GM12878 (cell line): Measurements from ENCODE around the gene POU2F3. TPM values are rescaled to one million over a fixed set of nuclear protein-coding genes. Genes with fewer than 3 reads are reported as not detected.
A peak's percentile ranks its signal among the peaks of the same experiment; 100 is the strongest.

Experiments
- ATAC-seq: fragments of 200-7000 bp; cut with Tn5 transposase; 3 replicates; pipeline ENCODE4 v1.9.1; 2020; ENCODE audit warnings: mild to moderate bottlenecking, moderate library complexity
- BruUV-seq: library from RNA; stranded (reverse); fragments of 400-500 nt; replicated peaks from 2 replicates; lab custom pipeline; 2021; lab: Mats Ljungman, UMichigan
- CTCF ChIA-PET: fragments of 300-600 bp; sonication (Branson Sonifier 250); formaldehyde crosslinking; extraction: SDS; loops from one replicate; lab custom pipeline; 2021; ENCODE audit warnings: inconsistent platforms; lab: Yijun Ruan, JAX
- POLR2A ChIA-PET: fragments of 350-600 bp; formaldehyde crosslinking; extraction: SDS; loops from one replicate; lab custom pipeline; 2021; ENCODE audit warnings: inconsistent platforms; lab: Charles Lee
- RAD21 ChIA-PET: fragments of 300-600 bp; sonication (Branson Sonifier 250); formaldehyde crosslinking; loops from one replicate; lab custom pipeline; 2023; ENCODE audit warnings: antibody characterized with exemption; ENCODE audit not compliant: unreplicated experiment; lab: Charles Lee
- SMC1A ChIA-PET: fragments of 300-600 bp; sonication (Branson Sonifier 250); formaldehyde crosslinking; loops from one replicate; lab custom pipeline; 2023; ENCODE audit not compliant: unreplicated experiment, uncharacterized antibody; lab: Charles Lee
- DNase-seq: peaks from one replicate; pipeline ENCODE4 v3.0.0-alpha.2; 2011; ENCODE audit warnings: low read depth, low spot score
- FAIRE-seq: peaks from 3 replicates; lab custom pipeline; 2011; peaks lifted over from hg19 to GRCh38; lab: Jason Lieb, UNC
- H2AFZ ChIP-seq: 2 replicates; pipeline ENCODE4 v1.6.0; 2011; ENCODE audit warnings: low read depth, low read length, control low read depth; ENCODE audit not compliant: control insufficient read depth
- H3K27ac ChIP-seq: 2 replicates; pipeline ENCODE4 v1.5.1; 2011; ENCODE audit warnings: control low read depth; ENCODE audit not compliant: control insufficient read depth, insufficient read depth
- H3K27me3 ChIP-seq, 2 experiments: replicated peaks in 1 of 2; 2 replicates each; pipeline versions ENCODE4 v1.6.0 to v1.6.1; 2011; ENCODE audit warnings: low read length in 1 of 2; ENCODE audit not compliant: control insufficient read depth in 2 of 2, insufficient read depth in 2 of 2
- H3K36me3 ChIP-seq, 2 experiments: 2 replicates each; pipeline ENCODE4 v1.5.1; 2011; ENCODE audit warnings: low read length in 1 of 2; ENCODE audit not compliant: control insufficient read depth in 2 of 2, insufficient read depth in 2 of 2
- H3K4me1 ChIP-seq: 2 replicates; pipeline ENCODE4 v1.6.1; 2011; ENCODE audit warnings: mild to moderate bottlenecking, low read length, moderate library complexity, mixed read lengths; ENCODE audit not compliant: control insufficient read depth, insufficient read depth
- H3K4me2 ChIP-seq: 2 replicates; pipeline ENCODE4 v1.6.0; 2011; ENCODE audit warnings: control low read depth; ENCODE audit not compliant: control insufficient read depth, insufficient read depth
- H3K4me3 ChIP-seq: fragments of 200-600 bp; sonication (generic); 2 replicates; pipeline ENCODE4 v1.5.1; 2016
- H3K79me2 ChIP-seq: 2 replicates; pipeline ENCODE4 v1.6.0; 2011; ENCODE audit warnings: low read length; ENCODE audit not compliant: control insufficient read depth, insufficient read depth
- H3K9ac ChIP-seq: 2 replicates; pipeline ENCODE4 v1.8.0; 2011; ENCODE audit warnings: low read length, control low read depth, mixed read lengths; ENCODE audit not compliant: control insufficient read depth, insufficient read depth
- H3K9me3 ChIP-seq: replicated peaks from 3 replicates; pipeline ENCODE4 v1.5.1; 2011; ENCODE audit warnings: mild to moderate bottlenecking, low read length; ENCODE audit not compliant: control insufficient read depth, insufficient read depth
- H4K20me1 ChIP-seq: 2 replicates; pipeline ENCODE4 v1.6.0; 2011; ENCODE audit not compliant: control insufficient read depth, insufficient read depth
- BMI1 ChIP-seq: fragments of 450-650 bp; IDR thresholded peaks from 2 replicates; pipeline ENCODE4 v1.6.1; 2016; ENCODE audit warnings: mild to moderate bottlenecking, moderate library complexity, borderline replicate concordance
- CBFB ChIP-seq: IDR thresholded peaks from 2 replicates; pipeline ENCODE4 v1.6.1; 2016; ENCODE audit warnings: antibody characterized with exemption, low read depth
- CBX5 ChIP-seq: sonication (generic); IDR thresholded peaks from 2 replicates; pipeline ENCODE4 v1.6.1; 2016; ENCODE audit warnings: low read depth, moderate library complexity, mild to moderate bottlenecking, inconsistent platforms
- CREM ChIP-seq: IDR thresholded peaks from 2 replicates; pipeline ENCODE4 v1.6.1; 2014; ENCODE audit warnings: antibody characterized with exemption, low read depth
- ETV6 ChIP-seq, 2 experiments: fragments of 450-650 bp in 1 of 2; IDR thresholded peaks in 1 of 2; conservative IDR thresholded peaks in 1 of 2; 2 replicates each; pipeline ENCODE4 v1.6.1; 2014; ENCODE audit warnings: antibody characterized with exemption in 1 of 2, borderline replicate concordance in 1 of 2, low read depth in 1 of 2, mild to moderate bottlenecking in 1 of 2, moderate library complexity in 1 of 2
- FOXM1 ChIP-seq: IDR thresholded peaks from 2 replicates; pipeline ENCODE4 v1.6.1; 2012; ENCODE audit warnings: low read depth, mild to moderate bottlenecking, inconsistent platforms, low read length, moderate library complexity
- RAD51 ChIP-seq: fragments of 450-650 bp; IDR thresholded peaks from 2 replicates; pipeline ENCODE4 v1.6.1; 2016; ENCODE audit warnings: moderate library complexity, mild to moderate bottlenecking, inconsistent platforms
- TCF7 ChIP-seq: IDR thresholded peaks from 2 replicates; pipeline ENCODE4 v1.6.1; 2014; ENCODE audit warnings: antibody characterized with exemption, borderline replicate concordance
- ZNF24 ChIP-seq: fragments of 450-650 bp; IDR thresholded peaks from 2 replicates; pipeline ENCODE4 v1.6.1; 2017; ENCODE audit warnings: antibody characterized with exemption, mild to moderate bottlenecking
- ZNF384 ChIP-seq: IDR thresholded peaks from 2 replicates; pipeline ENCODE4 v1.6.1; 2012; ENCODE audit warnings: low read depth, mild to moderate bottlenecking, low read length, improper control_type of control experiment, borderline replicate concordance
- WGBS: methylation state at CpG from one replicate; pipeline ENCODE4 v1.1.6; 2016; ENCODE audit warnings: low lambda C conversion rate; ENCODE audit not compliant: insufficient replicate concordance, insufficient coverage; ENCODE audit errors: missing lambda C conversion rate; 5-methylcytosine and 5-hydroxymethylcytosine counted together
- in situ Hi-C: fragments of 300-500 bp; cut with MboI; formaldehyde crosslinking; loops from 9 replicates; pipeline ENCODE4 v1.14.3; 2018; ENCODE audit warnings: mixed read lengths
- intact Hi-C: fragments of 100-400 bp; cut with micrococcal nuclease; formaldehyde crosslinking; loops from one replicate; pipeline ENCODE4 v1.14.2; 2022; ENCODE audit not compliant: unreplicated experiment
- polyA plus RNA-seq, 11 experiments: library from polyadenylated mRNA; depleted of rRNA in 4 of 11; unstranded in 6 of 11; stranded (reverse) in 5 of 11; fragments of >200 nt; fragmentation: Nextera tagmentation in 4 of 11; fragmentation: Illumina TruSeq in 1 of 11; extraction: Ambion mirVana in 4 of 11; extraction: Trizol in 1 of 11; gene quantifications; 1 replicate in 1 of 11; 2 replicates in 10 of 11; pipeline versions ENCODE4 v1.2.1 to v1.2.3, GENCODE V29; 2011 to 2016; ENCODE audit warnings: inconsistent platforms in 2 of 11, missing spikeins in 2 of 11, low read depth in 1 of 11
- total RNA-seq, 4 experiments: library from RNA; depleted of rRNA in 3 of 4; stranded (reverse); fragments of >200 nt in 3 of 4; fragmentation: Illumina TruSeq in 1 of 4; extraction: Trizol in 1 of 4; gene quantifications; 2 replicates each; pipeline versions ENCODE4 v1.2.1 to v1.2.3, GENCODE V29; 2013 to 2021
- TF ChIP-seq, protein P1 (sequence below): fragments of 450-650 bp; formaldehyde crosslinking; IDR thresholded peaks from 2 replicates; pipeline ENCODE4 v1.4.0; 2020; ENCODE audit warnings: mild to moderate bottlenecking, moderate library complexity
- TF ChIP-seq, protein P2 (sequence below): IDR thresholded peaks from 2 replicates; pipeline ENCODE4 v1.6.1; 2012; ENCODE audit warnings: improper control_type of control experiment, low read depth, low read length; ENCODE audit not compliant: insufficient replicate concordance
- TF ChIP-seq, protein P3 (sequence below): fragments of 450-650 bp; IDR thresholded peaks from 2 replicates; pipeline ENCODE4 v1.6.1; 2017; ENCODE audit warnings: mild to moderate bottlenecking

The POU2F3 gene
- total and polyA plus RNA-seq, 10 of the 15 experiments (the other 5 are each of a cell fraction or from before 2014, with no cell fraction given), result 0.09 to 4.4 (median 0.33) TPM

DNA sequence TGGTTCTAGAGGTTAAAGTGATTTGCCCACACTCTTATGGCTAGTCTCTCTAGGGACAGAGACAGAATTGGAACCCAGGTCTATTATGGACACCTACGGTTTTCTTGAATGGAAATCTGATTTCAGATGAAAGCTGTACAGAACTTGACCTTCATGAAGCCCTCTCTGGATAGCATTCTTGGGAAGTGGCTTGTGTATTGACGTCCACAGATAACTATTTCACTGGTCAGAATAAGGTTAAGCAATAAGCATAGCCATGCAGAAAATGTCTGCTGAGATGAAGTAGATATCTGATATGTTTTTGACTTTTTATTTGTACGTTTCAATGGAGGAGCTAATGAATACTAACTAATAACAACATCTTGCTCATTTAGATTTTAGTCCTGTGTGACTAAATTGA, 86.3 kb downstream of the POU2F3 start:
- no peak overlapping the region for H2AFZ ChIP-seq
- ATAC-seq (peak; percentile 7), FAIRE-seq (no peak), DNase-seq (no peak)
- POLR2A ChIA-PET, result interaction anchor here (1.0 to 1.7 kb wide), 7 partner anchors 9 to 74 kb away, joined by 3 to 8 read pairs (median 4); partner anchors contain the start of gene ARHGEF12
- H3K4me3 ChIP-seq, result peak overlapping the region; percentile 72
- peak overlapping the region; percentile 87; the same call in 1 of the 2 replicates for H3K4me2 ChIP-seq
- no peaks in the 10 kb centered on the region; a peak in 2 of 4 replicates for H3K27me3 ChIP-seq
- H3K36me3 ChIP-seq, result no peaks in the 10 kb centered on the region
- H3K4me1 ChIP-seq, result no peaks in the 10 kb centered on the region
- intact Hi-C loops, result no loop called here
- no TSS peak for BruUV-seq
- no peaks in the 10 kb centered on the region for H4K20me1 ChIP-seq
- H3K9ac ChIP-seq, result no peak overlapping the region; the same call in 1 of the 2 replicates
- 18% methylated on average over 3 of the region's 3 CpGs for WGBS
- H3K27ac ChIP-seq, result 0 out of 2 replicates have a peak overlapping the region, but pooled peaks have one; percentile 1
- RAD21 ChIA-PET, result interaction anchor here (0.7 to 1.8 kb wide), 9 partner anchors 9 to 359 kb away, joined by 3 to 8 read pairs (median 4); no protein-coding TSS in a partner anchor
- H3K9me3 ChIP-seq, result no peaks in the 10 kb centered on the region; the same call in 2 of the 3 replicates
- SMC1A ChIA-PET, result interaction anchor here (1.0 to 3.1 kb wide), 14 partner anchors 9 to 571 kb away, joined by 3 to 15 read pairs (median 5); no protein-coding TSS in a partner anchor
- in situ Hi-C loops, result no loop called here
- H3K79me2 ChIP-seq, result no peaks in the 10 kb centered on the region
- CTCF ChIA-PET, result interaction anchor here (0.8 to 3.1 kb wide), 11 partner anchors 9 to 183 kb away, joined by 3 to 25 read pairs (median 3); partner anchors contain the start of gene ARHGEF12
- TF ChIP-seq CBX5 (no peak), BMI1 (no peak), ZNF384 (no peak), ETV6 (conservative IDR thresholded peaks at IDR 0.05 in 1 of 2, IDR thresholded peaks at IDR 0.05 in 1 of 2; ENCODE audit: borderline replicate concordance in 1 of 2, low read depth in 1 of 2) (no peak), CREM (no peak), ZNF24 (no peak), TCF7 (no peak), FOXM1 (no peak), RAD51 (no peak), CBFB (no peak)
- TF ChIP-seq, protein P1, sequence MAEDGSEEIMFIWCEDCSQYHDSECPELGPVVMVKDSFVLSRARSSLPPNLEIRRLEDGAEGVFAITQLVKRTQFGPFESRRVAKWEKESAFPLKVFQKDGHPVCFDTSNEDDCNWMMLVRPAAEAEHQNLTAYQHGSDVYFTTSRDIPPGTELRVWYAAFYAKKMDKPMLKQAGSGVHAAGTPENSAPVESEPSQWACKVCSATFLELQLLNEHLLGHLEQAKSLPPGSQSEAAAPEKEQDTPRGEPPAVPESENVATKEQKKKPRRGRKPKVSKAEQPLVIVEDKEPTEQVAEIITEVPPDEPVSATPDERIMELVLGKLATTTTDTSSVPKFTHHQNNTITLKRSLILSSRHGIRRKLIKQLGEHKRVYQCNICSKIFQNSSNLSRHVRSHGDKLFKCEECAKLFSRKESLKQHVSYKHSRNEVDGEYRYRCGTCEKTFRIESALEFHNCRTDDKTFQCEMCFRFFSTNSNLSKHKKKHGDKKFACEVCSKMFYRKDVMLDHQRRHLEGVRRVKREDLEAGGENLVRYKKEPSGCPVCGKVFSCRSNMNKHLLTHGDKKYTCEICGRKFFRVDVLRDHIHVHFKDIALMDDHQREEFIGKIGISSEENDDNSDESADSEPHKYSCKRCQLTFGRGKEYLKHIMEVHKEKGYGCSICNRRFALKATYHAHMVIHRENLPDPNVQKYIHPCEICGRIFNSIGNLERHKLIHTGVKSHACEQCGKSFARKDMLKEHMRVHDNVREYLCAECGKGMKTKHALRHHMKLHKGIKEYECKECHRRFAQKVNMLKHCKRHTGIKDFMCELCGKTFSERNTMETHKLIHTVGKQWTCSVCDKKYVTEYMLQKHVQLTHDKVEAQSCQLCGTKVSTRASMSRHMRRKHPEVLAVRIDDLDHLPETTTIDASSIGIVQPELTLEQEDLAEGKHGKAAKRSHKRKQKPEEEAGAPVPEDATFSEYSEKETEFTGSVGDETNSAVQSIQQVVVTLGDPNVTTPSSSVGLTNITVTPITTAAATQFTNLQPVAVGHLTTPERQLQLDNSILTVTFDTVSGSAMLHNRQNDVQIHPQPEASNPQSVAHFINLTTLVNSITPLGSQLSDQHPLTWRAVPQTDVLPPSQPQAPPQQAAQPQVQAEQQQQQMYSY, result no peak
- TF ChIP-seq, protein P2, sequence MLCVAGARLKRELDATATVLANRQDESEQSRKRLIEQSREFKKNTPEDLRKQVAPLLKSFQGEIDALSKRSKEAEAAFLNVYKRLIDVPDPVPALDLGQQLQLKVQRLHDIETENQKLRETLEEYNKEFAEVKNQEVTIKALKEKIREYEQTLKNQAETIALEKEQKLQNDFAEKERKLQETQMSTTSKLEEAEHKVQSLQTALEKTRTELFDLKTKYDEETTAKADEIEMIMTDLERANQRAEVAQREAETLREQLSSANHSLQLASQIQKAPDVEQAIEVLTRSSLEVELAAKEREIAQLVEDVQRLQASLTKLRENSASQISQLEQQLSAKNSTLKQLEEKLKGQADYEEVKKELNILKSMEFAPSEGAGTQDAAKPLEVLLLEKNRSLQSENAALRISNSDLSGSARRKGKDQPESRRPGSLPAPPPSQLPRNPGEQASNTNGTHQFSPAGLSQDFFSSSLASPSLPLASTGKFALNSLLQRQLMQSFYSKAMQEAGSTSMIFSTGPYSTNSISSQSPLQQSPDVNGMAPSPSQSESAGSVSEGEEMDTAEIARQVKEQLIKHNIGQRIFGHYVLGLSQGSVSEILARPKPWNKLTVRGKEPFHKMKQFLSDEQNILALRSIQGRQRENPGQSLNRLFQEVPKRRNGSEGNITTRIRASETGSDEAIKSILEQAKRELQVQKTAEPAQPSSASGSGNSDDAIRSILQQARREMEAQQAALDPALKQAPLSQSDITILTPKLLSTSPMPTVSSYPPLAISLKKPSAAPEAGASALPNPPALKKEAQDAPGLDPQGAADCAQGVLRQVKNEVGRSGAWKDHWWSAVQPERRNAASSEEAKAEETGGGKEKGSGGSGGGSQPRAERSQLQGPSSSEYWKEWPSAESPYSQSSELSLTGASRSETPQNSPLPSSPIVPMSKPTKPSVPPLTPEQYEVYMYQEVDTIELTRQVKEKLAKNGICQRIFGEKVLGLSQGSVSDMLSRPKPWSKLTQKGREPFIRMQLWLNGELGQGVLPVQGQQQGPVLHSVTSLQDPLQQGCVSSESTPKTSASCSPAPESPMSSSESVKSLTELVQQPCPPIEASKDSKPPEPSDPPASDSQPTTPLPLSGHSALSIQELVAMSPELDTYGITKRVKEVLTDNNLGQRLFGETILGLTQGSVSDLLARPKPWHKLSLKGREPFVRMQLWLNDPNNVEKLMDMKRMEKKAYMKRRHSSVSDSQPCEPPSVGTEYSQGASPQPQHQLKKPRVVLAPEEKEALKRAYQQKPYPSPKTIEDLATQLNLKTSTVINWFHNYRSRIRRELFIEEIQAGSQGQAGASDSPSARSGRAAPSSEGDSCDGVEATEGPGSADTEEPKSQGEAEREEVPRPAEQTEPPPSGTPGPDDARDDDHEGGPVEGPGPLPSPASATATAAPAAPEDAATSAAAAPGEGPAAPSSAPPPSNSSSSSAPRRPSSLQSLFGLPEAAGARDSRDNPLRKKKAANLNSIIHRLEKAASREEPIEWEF, result no peak
- TF ChIP-seq, protein P3, sequence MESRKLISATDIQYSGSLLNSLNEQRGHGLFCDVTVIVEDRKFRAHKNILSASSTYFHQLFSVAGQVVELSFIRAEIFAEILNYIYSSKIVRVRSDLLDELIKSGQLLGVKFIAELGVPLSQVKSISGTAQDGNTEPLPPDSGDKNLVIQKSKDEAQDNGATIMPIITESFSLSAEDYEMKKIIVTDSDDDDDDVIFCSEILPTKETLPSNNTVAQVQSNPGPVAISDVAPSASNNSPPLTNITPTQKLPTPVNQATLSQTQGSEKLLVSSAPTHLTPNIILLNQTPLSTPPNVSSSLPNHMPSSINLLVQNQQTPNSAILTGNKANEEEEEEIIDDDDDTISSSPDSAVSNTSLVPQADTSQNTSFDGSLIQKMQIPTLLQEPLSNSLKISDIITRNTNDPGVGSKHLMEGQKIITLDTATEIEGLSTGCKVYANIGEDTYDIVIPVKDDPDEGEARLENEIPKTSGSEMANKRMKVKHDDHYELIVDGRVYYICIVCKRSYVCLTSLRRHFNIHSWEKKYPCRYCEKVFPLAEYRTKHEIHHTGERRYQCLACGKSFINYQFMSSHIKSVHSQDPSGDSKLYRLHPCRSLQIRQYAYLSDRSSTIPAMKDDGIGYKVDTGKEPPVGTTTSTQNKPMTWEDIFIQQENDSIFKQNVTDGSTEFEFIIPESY, result no peak
